Stimulated activated CD4-positive, alpha-beta T cell treated with anti-CD3 and anti-CD28 coated beads, Interleukin-2, amount 100 ng/mL, for 4 hours (primary cell): Measurements from ENCODE around the gene SGF29.
"Not testable (repeated sequence)": the region's sequence is repeated elsewhere in the genome, so short reads cannot be mapped to it uniquely, and the experiment has no call there.

ENCODE experiments used
- DNase-seq: peaks from one replicate; pipeline ENCODE4 v3.0.0-alpha.2; 2020; ENCODE audit warnings: low read depth

SGF29 gene

GRCh38 chr16:28532940-28533647, 20.6 kb upstream of the SGF29 start:
- no peak for DNase-seq

GRCh38 chr16:28534542-28535373, 19.0 kb upstream of the SGF29 start:
- no peak for DNase-seq

DNA sequence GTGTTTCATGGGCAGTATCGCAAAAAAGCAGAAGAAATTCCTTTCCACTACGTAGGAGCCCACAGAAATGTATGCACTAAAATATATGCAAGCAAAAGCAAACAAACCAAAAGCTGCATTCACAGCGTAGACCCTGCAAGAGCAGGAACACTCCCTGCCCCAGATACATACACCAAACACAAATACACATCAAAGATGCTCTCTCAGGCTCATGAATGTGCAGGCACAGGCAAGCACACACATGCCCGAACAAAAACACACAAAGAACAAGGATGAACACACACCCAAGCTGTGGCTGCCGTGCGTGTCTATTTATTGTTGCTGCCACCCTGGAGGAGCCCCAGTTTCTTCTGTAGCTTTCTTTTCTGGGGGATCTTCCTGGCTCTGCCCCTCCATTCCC, 16.6 kb upstream of the SGF29 start:
- no peak for DNase-seq

DNA sequence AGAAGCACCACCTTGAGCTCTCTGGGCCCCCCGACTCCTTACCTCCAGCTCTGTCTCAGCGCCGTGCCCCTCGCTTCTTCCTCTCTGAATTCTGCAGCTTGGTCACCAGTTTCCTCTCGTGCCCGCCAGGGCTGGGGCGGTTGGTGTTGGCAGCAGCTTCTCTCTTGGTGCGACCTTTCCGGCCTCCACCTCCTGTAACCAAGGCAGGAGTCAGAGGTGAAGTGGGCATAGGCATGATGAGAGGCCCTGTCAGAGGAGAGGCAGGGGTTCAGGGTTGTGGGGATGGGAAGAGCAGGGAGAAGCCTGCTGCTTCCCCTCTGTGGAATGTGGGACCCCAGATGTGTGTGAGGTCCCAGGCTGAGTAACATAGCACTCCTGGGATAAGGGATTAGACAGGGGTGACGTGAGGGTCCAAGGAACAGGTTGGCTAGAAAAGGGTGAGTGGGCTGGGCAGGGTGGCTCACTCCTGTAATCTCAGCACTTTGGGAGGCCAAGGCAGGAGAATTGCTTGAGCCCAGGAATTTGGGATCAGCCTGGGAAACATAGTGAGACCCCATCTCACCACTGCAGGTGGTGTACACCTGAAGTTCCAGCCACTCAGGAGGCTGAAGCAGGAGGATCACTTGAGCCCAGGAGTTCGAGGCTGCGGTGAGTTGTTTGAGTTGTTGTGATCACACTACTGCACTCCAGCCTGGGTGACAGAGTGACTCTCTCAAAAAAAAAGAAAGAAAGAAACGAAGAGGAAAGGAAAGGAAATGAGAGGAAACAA, 15.6 kb upstream of the SGF29 start:
- no peak for DNase-seq

DNA sequence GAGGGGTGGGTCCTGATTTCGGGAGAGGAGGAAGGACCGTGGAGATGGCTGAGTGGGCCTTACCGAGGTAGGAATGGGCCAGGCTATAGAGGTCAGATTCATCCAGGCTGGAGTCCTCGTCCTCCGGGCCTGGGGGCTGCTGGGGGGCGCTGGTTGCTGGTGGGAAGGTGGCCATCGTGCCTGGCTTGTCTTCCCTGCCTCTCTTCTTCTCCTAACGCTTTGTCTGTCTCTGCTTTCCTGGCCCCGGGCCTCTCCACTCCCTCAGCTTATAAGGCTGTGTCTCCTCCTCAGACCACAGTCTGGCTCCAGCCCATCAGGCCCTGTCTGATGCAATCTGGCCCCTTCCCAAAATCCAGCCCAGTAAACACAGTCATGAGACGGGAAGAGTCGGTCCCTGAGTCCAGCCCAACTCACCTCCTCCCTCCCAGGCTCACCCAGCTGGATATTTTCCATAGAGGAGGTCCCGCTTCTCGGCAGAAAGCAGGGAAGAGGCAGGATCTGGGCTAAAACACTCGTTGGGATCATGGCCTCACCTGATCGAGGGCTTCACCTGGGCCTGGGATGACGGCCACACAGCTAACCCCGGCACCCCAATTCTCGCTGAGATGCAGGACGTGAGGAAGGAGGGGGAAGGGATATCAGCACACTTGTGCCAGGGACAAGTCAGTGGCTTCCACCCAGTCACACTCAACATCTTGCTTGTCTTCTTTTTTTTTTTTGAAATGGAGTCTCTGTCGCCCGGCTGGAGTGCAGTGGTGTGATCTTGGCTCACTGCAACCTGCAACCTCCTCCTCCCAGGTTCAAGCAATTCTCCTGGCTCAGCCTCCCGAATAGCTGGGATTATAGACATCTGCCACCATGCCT, 14.8 kb upstream of the SGF29 start, which contains the start of gene NUPR1:
NUPR1 (minus strand) TSS at position 242 of the 864 bp plus-strand sequence; CDS start at position 175, 67 bp downstream.
- no peak for DNase-seq

DNA sequence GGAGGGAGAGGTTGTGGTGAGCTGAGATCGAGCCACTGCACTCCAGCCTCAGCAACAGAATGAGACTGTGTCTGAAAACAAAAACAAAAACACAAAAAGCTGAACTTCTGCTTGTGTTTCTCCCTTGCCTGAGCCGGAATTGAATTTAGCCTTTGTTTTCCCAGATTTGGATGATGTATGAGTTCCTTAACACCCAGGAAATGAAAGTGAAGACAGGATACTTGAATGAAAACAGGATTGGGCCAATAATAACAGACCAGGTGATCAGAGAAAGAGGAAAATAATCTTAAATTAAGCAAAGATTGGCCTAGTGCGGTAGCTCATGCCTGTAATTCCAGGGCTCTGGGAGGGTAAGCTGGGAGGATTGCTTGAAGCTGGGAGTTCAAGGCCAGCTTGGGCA, 13.4 kb upstream of the SGF29 start:
- no peak for DNase-seq

GRCh38 chr16:28542646-28543045, 11.1 kb upstream of the SGF29 start:
- no peak for DNase-seq

- no peak for DNase-seq
Measured at GRCh38 chr16:28543072-28543471, 10.6 kb upstream of the SGF29 start.

DNA sequence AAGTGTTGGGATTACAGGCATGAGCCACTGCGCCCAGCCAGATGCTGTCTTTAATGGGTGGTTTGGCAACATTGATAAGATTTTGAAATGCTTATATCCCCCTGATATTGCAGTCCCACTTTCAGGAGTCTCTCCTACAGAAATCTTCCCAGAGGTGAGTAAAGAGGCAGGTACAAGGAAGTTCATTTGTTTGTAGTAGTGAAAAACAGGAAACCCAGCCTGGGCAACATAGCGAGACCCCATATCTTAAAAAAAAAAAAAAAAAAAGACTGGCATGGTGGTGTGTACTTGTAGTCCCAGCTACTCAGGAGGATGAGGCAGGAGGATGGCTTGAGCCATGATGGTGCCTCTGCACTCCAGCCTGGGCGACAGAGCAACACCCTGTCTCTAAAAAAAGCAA, 8.7 kb upstream of the SGF29 start:
- DNase-seq, result no peak

DNA sequence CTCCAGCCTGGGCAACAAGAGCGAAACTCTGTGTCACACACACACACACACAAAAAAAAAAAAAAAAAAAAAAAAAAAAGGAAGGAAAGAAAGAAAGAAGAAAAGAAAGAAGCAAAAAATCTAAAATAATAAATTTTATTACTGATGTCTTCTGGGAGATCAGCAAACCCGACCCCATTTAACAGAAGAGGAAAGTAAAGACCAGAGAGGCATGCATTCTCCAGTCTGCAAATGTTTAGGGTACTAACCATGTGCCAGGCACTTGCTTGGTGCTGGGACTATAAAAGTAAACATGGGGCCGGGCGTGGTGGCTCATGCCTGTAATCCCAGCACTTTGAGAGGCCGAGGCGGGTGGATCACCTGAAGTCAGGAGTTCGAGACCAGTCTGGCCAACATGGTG, 7.8 kb upstream of the SGF29 start:
- not testable (repeated sequence) for DNase-seq

GRCh38 chr16:28546626-28547025, 7.1 kb upstream of the SGF29 start:
- no peak for DNase-seq

DNA sequence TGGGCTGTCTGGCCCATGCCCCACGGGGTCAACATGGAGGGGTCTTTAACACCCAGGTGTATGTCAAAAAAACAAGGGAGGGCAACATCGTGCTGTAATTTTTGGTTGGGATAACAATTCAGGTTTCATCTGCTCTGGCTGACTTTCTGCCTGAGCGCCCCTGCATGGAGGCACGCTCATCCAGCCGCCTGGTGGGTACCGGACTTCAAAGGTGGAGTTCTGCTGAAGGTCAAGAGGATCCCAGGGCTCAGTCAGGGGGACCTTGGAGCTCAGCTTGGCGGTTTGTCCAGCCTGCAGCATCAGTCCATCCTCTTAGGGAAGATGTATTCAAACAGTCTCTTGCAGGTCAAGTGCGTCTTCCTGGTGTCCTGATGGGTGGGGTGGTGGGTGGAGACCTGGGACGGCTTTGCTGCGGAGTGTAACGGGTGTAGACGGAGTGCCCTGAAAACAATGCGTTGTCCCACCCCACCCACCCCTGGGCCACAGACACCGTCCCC, 5.4 kb upstream of the SGF29 start:
- no peak for DNase-seq

- no peak for DNase-seq
Measured at GRCh38 chr16:28549301-28549899, 4.3 kb upstream of the SGF29 start.

- DNase-seq, result no peak
Measured at GRCh38 chr16:28554634-28555423, 1.1 kb downstream of the SGF29 start.

- DNase-seq, result no peak
Measured at GRCh38 chr16:28555561-28555960, 1.8 kb downstream of the SGF29 start.

DNA sequence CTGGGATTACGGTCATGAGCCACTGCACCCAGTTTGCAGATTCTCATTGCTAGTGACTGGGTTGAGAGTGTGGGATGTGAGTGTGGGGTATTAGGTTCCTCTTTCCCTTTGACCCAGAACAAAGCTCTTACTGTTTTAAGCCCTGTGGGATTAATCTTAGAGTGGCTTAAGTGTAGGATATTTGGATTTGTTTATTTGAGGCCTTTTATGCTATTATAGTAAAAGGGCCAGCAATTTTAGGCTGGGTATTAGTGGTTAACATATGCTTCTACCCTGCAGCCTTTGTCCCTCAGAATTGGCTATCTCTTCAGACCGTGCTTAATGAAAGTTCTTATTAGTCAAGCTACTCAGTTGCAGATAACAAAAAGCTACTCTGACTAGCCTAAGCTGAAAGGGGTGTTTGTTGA, 3.2 kb downstream of the SGF29 start:
- DNase-seq, result no peak

GRCh38 chr16:28558456-28558855, 4.7 kb downstream of the SGF29 start:
- DNase-seq, result no peak

GRCh38 chr16:28561557-28562187, 8.0 kb downstream of the SGF29 start:
- DNase-seq, result no peak

GRCh38 chr16:28562199-28562598, 8.5 kb downstream of the SGF29 start:
- DNase-seq, result no peak

DNA sequence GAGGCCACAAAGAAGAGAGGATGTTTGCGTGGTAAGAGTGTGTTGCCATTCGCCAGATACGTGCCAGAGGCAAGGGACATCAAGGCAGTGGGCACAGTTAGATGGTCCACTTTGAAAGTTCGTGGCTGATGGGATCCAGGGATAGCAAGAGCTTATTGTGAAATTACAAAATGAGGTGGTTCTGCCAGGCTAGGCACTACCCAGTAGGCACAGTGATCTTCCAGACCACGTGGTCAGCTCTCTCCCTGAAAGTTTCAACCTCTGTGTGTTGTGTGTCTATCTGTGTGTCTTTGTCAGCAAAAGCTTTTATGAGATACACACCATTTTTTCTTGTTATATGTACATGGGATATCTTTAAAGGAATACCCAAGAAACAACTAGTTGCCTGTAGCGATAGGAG, 9.5 kb downstream of the SGF29 start:
- no peak for DNase-seq
